ENCODE data around the gene PREB.

Gene PREB

GRCh38 chr2:27154488-27154887, 20.1 kb upstream of the PREB start:
- no peak for TF ChIP-seq CTCF (IDR thresholded peaks at IDR 0.05; ENCODE audit: low read depth, low read length, missing control alignments)
- no peak for DNase-seq (ENCODE audit: low read depth)
- H3K4me3 ChIP-seq (ENCODE audit: low read depth, low read length), result no peak overlapping the region
- in situ Hi-C loops (cut with HindIII; ENCODE audit: low sequenced_read_pairs), result no loop called here

DNA sequence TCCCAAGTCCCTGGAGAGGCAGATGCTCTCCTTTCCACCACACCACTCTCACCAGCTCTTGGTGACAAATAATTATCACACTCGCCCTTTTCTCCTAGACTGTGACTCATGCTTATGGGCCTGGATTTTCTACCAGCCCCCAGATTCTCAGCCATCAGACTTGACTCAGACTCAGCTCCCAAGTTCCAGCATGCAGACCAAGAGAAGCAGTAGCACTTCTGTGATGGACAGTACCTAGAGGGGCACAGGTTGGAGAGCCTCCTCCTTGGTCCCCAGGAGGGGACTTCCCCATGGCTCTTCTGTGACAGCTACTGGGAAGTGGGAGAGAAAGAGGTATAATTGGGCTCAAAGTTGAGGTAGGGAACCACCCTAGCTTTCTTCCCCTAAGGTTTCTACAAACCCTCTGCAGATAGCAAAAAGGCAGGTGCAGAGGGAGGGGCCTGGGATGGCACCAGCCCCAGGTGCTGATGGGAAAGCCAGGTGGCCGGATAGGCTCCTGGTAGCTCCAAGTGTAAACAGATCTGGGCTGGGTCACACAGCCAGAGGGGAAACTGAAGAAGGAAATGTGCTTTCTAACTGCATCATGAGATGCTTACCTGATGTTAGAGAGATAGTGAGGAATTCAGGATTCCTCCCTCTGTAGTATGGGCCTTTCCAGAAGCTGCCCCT, 18.5 kb upstream of the PREB start:
- no peak for DNase-seq (ENCODE audit: low read depth)
- TF ChIP-seq CTCF (IDR thresholded peaks at IDR 0.05; ENCODE audit: low read depth, low read length, missing control alignments), result no peak
- H3K4me3 ChIP-seq (ENCODE audit: low read depth, low read length), result no peak overlapping the region
- in situ Hi-C loops (cut with HindIII; ENCODE audit: low sequenced_read_pairs), result no loop called here

DNA sequence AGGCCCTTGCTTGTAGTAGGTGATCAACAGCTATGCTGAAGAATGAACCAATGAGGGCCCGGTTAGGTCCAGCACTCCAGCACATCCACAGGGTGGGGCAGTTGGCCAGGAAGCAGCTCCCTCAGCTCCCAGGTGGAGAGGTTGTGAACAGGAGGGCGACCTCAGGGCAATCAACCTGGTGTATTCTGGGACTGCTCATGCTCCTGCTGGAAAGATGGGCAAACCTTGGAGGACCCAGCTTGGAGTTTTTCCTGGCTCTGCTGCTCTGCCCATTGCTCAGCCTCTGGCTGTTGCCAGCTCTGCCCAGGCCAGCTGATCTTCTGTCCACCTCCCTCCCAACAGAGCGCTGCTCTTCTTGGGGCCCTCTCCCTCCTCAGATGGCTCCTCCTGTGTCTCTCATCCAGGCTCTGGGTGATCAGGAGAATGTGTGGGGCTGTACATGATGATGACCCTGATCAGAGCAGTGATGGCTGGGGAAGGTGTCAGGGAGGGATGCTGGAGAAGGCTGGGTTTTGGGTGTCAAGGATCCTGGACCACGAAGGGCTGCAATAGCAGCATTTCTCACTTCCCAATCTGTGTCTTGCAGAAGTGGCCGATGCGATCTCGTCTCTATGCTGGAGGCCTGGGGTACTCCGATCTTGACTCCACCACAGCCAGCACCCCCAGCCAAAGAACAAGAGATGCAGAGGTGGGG, 17.8 kb upstream of the PREB start:
- TF ChIP-seq CTCF (IDR thresholded peaks at IDR 0.05; ENCODE audit: low read depth, low read length, missing control alignments), result no peak
- in situ Hi-C loops (cut with HindIII; ENCODE audit: low sequenced_read_pairs), result no loop called here

GRCh38 chr2:27150639-27151230, 16.3 kb upstream of the PREB start:
- in situ Hi-C loops (cut with HindIII; ENCODE audit: low sequenced_read_pairs), result no loop called here
- no peak for TF ChIP-seq CTCF (IDR thresholded peaks at IDR 0.05; ENCODE audit: low read depth, low read length, missing control alignments)
- no peak overlapping the region for H3K4me3 ChIP-seq (ENCODE audit: low read depth, low read length)
- no peak for DNase-seq (ENCODE audit: low read depth)

More for the DNA sequence above, 17.8 kb upstream of the PREB start:
- H3K4me3 ChIP-seq (ENCODE audit: low read depth, low read length), result no peak overlapping the region
- DNase-seq (ENCODE audit: low read depth), result no peak

- H3K4me3 ChIP-seq (ENCODE audit: low read depth, low read length), result no peak overlapping the region
- DNase-seq (ENCODE audit: low read depth), result no peak
- no peak for TF ChIP-seq CTCF (IDR thresholded peaks at IDR 0.05; ENCODE audit: low read depth, low read length, missing control alignments)
- in situ Hi-C loops (cut with HindIII; ENCODE audit: low sequenced_read_pairs), result no loop called here
These were observed 15.4 kb upstream of the PREB start for GRCh38 chr2:27149570-27150405.

- in situ Hi-C loops (cut with HindIII; ENCODE audit: low sequenced_read_pairs), result no loop called here
- no peak within 1 kb of the TSS for H3K4me3 ChIP-seq (ENCODE audit: low read depth, low read length)
These were observed 14.5 kb upstream of the PREB start, which contains the start of gene TCF23 for GRCh38 chr2:27148801-27149439. Gene TCF23 (plus strand): TSS chr2:27149004. CDS start chr2:27149134, 130 bp downstream.

More at GRCh38 chr2:27148801-27149439, 14.5 kb upstream of the PREB start, which contains the start of gene TCF23:
- TF ChIP-seq CTCF (IDR thresholded peaks at IDR 0.05; ENCODE audit: low read depth, low read length, missing control alignments), result no peak
- DNase-seq (ENCODE audit: low read depth), result no peak
